K562 (cell line): Measurements from ENCODE around the gene TBX3. TPM values are rescaled to one million over a fixed set of nuclear protein-coding genes. Genes with fewer than 3 reads are reported as not detected.

Source experiments
- ATAC-seq: fragments of 200-7000 bp; cut with Tn5 transposase; 3 replicates; pipeline ENCODE4 v1.9.1; 2020; ENCODE audit warnings: moderate library complexity
- BruUV-seq: library from RNA; stranded (reverse); fragments of 400-500 nt; replicated peaks from 2 replicates; lab custom pipeline; 2021; lab: Mats Ljungman, UMichigan
- CTCF ChIA-PET: fragments of 300-600 bp; formaldehyde crosslinking; extraction: SDS; loops from one replicate; lab custom pipeline; 2021; ENCODE audit warnings: low intra/inter-chr PET ratio; lab: Yijun Ruan, JAX
- POLR2A ChIA-PET: fragments of 300-600, 350-650 bp; sonication (Branson Sonifier 250); formaldehyde crosslinking; extraction: SDS; loops from one replicate; lab custom pipeline; 2021; ENCODE audit warnings: antibody characterized with exemption, inconsistent platforms; lab: Yijun Ruan, JAX
- DNase-seq, 4 experiments: peaks; one replicate each; pipeline versions ENCODE4 v3.0.0 to v3.0.0-alpha.2; 2011 to 2018; ENCODE audit warnings: low spot score in 3 of 4, mixed read lengths in 3 of 4; ENCODE audit errors: extremely low read depth in 1 of 4
- FAIRE-seq: peaks from 2 replicates; lab custom pipeline; 2011; peaks lifted over from hg19 to GRCh38; lab: Jason Lieb, UNC
- H2AFZ ChIP-seq: 2 replicates; pipeline ENCODE4 v1.6.0; 2011; ENCODE audit warnings: low read depth, low read length, control low read depth, inconsistent platforms
- H3K27ac ChIP-seq: fragments of 200-600 bp; 3 replicates; pipeline ENCODE4 v1.8.0; 2011; ENCODE audit warnings: low read depth, mild to moderate bottlenecking, control low read depth, inconsistent platforms, low read length, moderate library complexity, mixed read lengths; ENCODE audit errors: extremely low read depth
- H3K27me3 ChIP-seq, 2 experiments: fragments of 300-600 bp in 1 of 2; 2 replicates in 1 of 2; 3 replicates in 1 of 2; pipeline versions ENCODE4 v1.6.0 to v1.8.0; 2011; ENCODE audit warnings: inconsistent platforms in 2 of 2, low read length in 2 of 2, mild to moderate bottlenecking in 1 of 2, mixed read lengths in 1 of 2, moderate library complexity in 1 of 2; ENCODE audit not compliant: control insufficient read depth in 2 of 2, insufficient read depth in 2 of 2
- H3K36me3 ChIP-seq: fragments of 300-600 bp; 3 replicates; pipeline ENCODE4 v1.8.0; 2011; ENCODE audit warnings: mild to moderate bottlenecking, low read length, inconsistent platforms; ENCODE audit not compliant: control insufficient read depth, insufficient read depth
- H3K4me1 ChIP-seq, 2 experiments: fragments of 200-600 bp in 1 of 2; replicated peaks in 1 of 2; 2 replicates in 1 of 2; 3 replicates in 1 of 2; pipeline versions ENCODE4 v1.5.1 to v1.8.0; 2011; ENCODE audit warnings: inconsistent platforms in 2 of 2, low read length in 2 of 2, mild to moderate bottlenecking in 1 of 2, mixed read lengths in 1 of 2, moderate library complexity in 1 of 2; ENCODE audit not compliant: control insufficient read depth in 2 of 2, insufficient read depth in 2 of 2
- H3K4me2 ChIP-seq: 2 replicates; pipeline ENCODE4 v1.6.1; 2011; ENCODE audit warnings: low read length, control low read depth, inconsistent platforms, mixed read lengths; ENCODE audit not compliant: insufficient read depth
- H3K4me3 ChIP-seq: fragments of 200-600 bp; sonication (generic), shearing (Covaris generic); 2 replicates; pipeline ENCODE4 v1.5.1; 2016; ENCODE audit warnings: control low read depth, inconsistent platforms
- H3K79me2 ChIP-seq: fragments of 200-600 bp; 3 replicates; pipeline ENCODE4 v1.8.0; 2011; ENCODE audit warnings: low read length, inconsistent platforms; ENCODE audit not compliant: control insufficient read depth, insufficient read depth
- H3K9ac ChIP-seq, 2 experiments: 2 replicates each; pipeline versions ENCODE4 v1.6.0 to v1.6.1; 2011; ENCODE audit warnings: low read depth in 2 of 2, low read length in 2 of 2, control low read depth in 1 of 2, inconsistent platforms in 1 of 2, mild to moderate bottlenecking in 1 of 2, mixed read lengths in 1 of 2; ENCODE audit not compliant: insufficient read depth in 1 of 2
- H3K9me1 ChIP-seq: one replicate; pipeline ENCODE4 v1.6.0; 2011; ENCODE audit warnings: inconsistent platforms, mild to moderate bottlenecking, low read length, moderate library complexity; ENCODE audit not compliant: control insufficient read depth, insufficient read depth
- H3K9me3 ChIP-seq: replicated peaks from 2 replicates; pipeline ENCODE4 v1.5.1; 2011; ENCODE audit warnings: low read depth, low read length, inconsistent platforms; ENCODE audit not compliant: control insufficient read depth, insufficient read depth
- H4K20me1 ChIP-seq: replicated peaks from 2 replicates; pipeline ENCODE4 v1.6.1; 2011; ENCODE audit warnings: low read length, inconsistent platforms, mixed read lengths; ENCODE audit not compliant: control insufficient read depth, insufficient read depth
- CBX2 ChIP-seq: fragments of 200-600 bp; sonication (generic); IDR thresholded peaks from one replicate; pipeline ENCODE4 v1.6.1; 2012; ENCODE audit warnings: mild to moderate bottlenecking, low read length, inconsistent platforms; ENCODE audit not compliant: insufficient read depth, poor library complexity, severe bottlenecking
- CTCF ChIP-seq, 3 experiments: IDR thresholded peaks in 2 of 3; conservative IDR thresholded peaks in 1 of 3; 2 replicates each; pipeline ENCODE4 v1.5.1; 2011 to 2012; ENCODE audit warnings: low read length in 3 of 3, mild to moderate bottlenecking in 3 of 3, control low read depth in 2 of 3, improper control_type of control experiment in 1 of 3, inconsistent platforms in 1 of 3, low read depth in 1 of 3, mixed read lengths in 1 of 3, moderate library complexity in 1 of 3; ENCODE audit not compliant: insufficient read depth in 2 of 3
- EGR1 ChIP-seq: fragments of 450-650 bp; conservative IDR thresholded peaks from 2 replicates; pipeline ENCODE4 v1.6.1; 2017; ENCODE audit warnings: mild to moderate bottlenecking
- LEF1 ChIP-seq: fragments of 450-650 bp; IDR thresholded peaks from 2 replicates; pipeline ENCODE4 v1.6.1; 2016; ENCODE audit warnings: mild to moderate bottlenecking
- PYGO2 ChIP-seq: fragments of 450-650 bp; IDR thresholded peaks from 2 replicates; pipeline ENCODE4 v1.6.1; 2016; ENCODE audit warnings: mild to moderate bottlenecking, missing genetic modification characterization, moderate library complexity, missing compliant biosample characterization
- REST ChIP-seq, 2 experiments: fragments of 450-650 bp; formaldehyde crosslinking in 1 of 2; IDR thresholded peaks; 2 replicates each; pipeline versions ENCODE4 v1.4.0 to v1.6.1; 2014 to 2020; ENCODE audit warnings: mild to moderate bottlenecking in 2 of 2, borderline replicate concordance in 1 of 2, low read depth in 1 of 2
- STAG1 ChIP-seq: sonication (generic); formaldehyde crosslinking; IDR thresholded peaks from 2 replicates; pipeline ENCODE4 v1.5.0; 2020; ENCODE audit warnings: missing genetic modification reagents, borderline replicate concordance
- ZBTB17 ChIP-seq: fragments of 450-650 bp; formaldehyde crosslinking; IDR thresholded peaks from 2 replicates; pipeline ENCODE4 v1.4.0; 2020; ENCODE audit warnings: mild to moderate bottlenecking
- WGBS: fragments of 100-300 bp; shearing (Covaris generic); methylation state at CpG from one replicate; pipeline ENCODE4 v1.1.6; 2016; ENCODE audit warnings: low coverage, mixed read lengths; ENCODE audit not compliant: insufficient coverage; ENCODE audit errors: missing lambda C conversion rate; 5-methylcytosine and 5-hydroxymethylcytosine counted together
- in situ Hi-C: fragments of 300-500 bp; cut with MboI; formaldehyde crosslinking; loops from 4 replicates; pipeline ENCODE4 v1.15.0; 2018; ENCODE audit warnings: inconsistent platforms, mixed read lengths
- intact Hi-C: fragments of 100-400 bp; cut with micrococcal nuclease; formaldehyde crosslinking; loops from 2 replicates; pipeline ENCODE4 v1.14.2; 2022
- polyA plus RNA-seq, 8 experiments: library from polyadenylated mRNA; depleted of rRNA in 4 of 8; stranded (reverse) in 5 of 8; unstranded in 3 of 8; fragments of >200 nt; fragmentation: Nextera tagmentation in 2 of 8; fragmentation: Illumina TruSeq in 1 of 8; extraction: Ambion mirVana in 2 of 8; extraction: Trizol in 1 of 8; gene quantifications; 2 replicates each; pipeline versions ENCODE4 v1.2.1 to v1.2.3, GENCODE V29; 2011 to 2014; ENCODE audit warnings: inconsistent platforms in 1 of 8, missing spikeins in 1 of 8
- total RNA-seq, 7 experiments: library from RNA; depleted of rRNA in 6 of 7; stranded (reverse); fragments of >200 nt in 6 of 7; fragmentation: Illumina TruSeq in 2 of 7; extraction: Trizol in 2 of 7; gene quantifications; 2 replicates each; pipeline versions ENCODE4 v1.2.1 to v1.2.3, GENCODE V29; 2011 to 2021; ENCODE audit warnings: low replicate concordance in 1 of 7

The TBX3 gene
- total and polyA plus RNA-seq, 9 of the 15 experiments (the other 6 are each of a cell fraction or from before 2014, with no cell fraction given) = 0.03 to 0.60 (median 0.19) TPM

- Histone ChIP-seq H2AFZ (no peak overlapping the region), H4K20me1 (no peaks in the 10 kb centered on the region), H3K27ac (no peak overlapping the region), H3K4me3 (no peak overlapping the region), H3K79me2 (no peaks in the 10 kb centered on the region), H3K9ac (no peak overlapping the region), H3K9me1 (no peaks in the 10 kb centered on the region), H3K9me3 (no peaks in the 10 kb centered on the region), H3K4me1 (peaks cover 0 to 8% of the 10 kb centered on the region in 2 experiments; a peak in 2 of 5 replicates), H3K27me3 (peaks cover 15 to 19% of the 10 kb centered on the region in 2 experiments; a peak in 3 of 5 replicates), H3K36me3 (no peaks in the 10 kb centered on the region), H3K4me2 (no peak overlapping the region)
- ATAC-seq = peak; percentile 75
- intact Hi-C loops (loop anchor here (2.0 to 10.0 kb wide), 4 partner anchors 972 to 1282 kb away; no protein-coding TSS in a partner anchor), in situ Hi-C loops (loop anchor here (5.0 kb wide), 2 partner anchors 1095 to 1255 kb away; no protein-coding TSS in a partner anchor)
- no TSS peak for BruUV-seq
- peak; percentile 57 to 69 (median 68) for DNase-seq
- POLR2A ChIA-PET = interaction anchor here (0.6 to 1.5 kb wide), 2 partner anchors 14 to 320 kb away, joined by 3 read pairs; no protein-coding TSS in a partner anchor
- 0% methylated on average over 3 of the region's 3 CpGs for WGBS
- CTCF ChIA-PET = interaction anchor here (0.9 to 1.6 kb wide), 4 partner anchors 37 to 1255 kb away, joined by 3 to 16 read pairs (median 6); no protein-coding TSS in a partner anchor
- peak; percentile 86 for FAIRE-seq
- TF ChIP-seq PYGO2 (tag) = no peak
- peak; percentile 32; the same call in 1 of the 2 replicates for TF ChIP-seq STAG1 (CRISPR knock-in tag)
- peak; percentile 79 to 88 (median 85) for TF ChIP-seq CTCF (IDR thresholded peaks at IDR 0.05 in 2 of 3, conservative IDR thresholded peaks at IDR 0.05 in 1 of 3; ENCODE audit: insufficient read depth in 2 of 3, low read depth in 1 of 3, low read length in 3 of 3)
- TF ChIP-seq LEF1 = no peak
- no peak for TF ChIP-seq CBX2
- no peak for TF ChIP-seq EGR1
- no peak for TF ChIP-seq ZBTB17 (CRISPR knock-in tag)
- TF ChIP-seq REST (IDR thresholded peaks at IDR 0.05; ENCODE audit: borderline replicate concordance) = peak; percentile 74
- no peak for TF ChIP-seq REST (CRISPR knock-in tag; IDR thresholded peaks at IDR 0.05; ENCODE audit: low read depth)
These were observed 21.3 kb downstream of the TBX3 start for GRCh38 chr12:114662512-114663177.
